HL-60 (cell line): ENCODE measurements around the gene LFNG.

Source experiments
- GABPA ChIP-seq: IDR thresholded peaks from 2 replicates; pipeline ENCODE4 v1.6.1; 2012; ENCODE audit warnings: low read depth
- POLR2AphosphoS5 ChIP-seq: IDR thresholded peaks from 2 replicates; pipeline ENCODE4 v1.6.1; 2012; ENCODE audit warnings: low read depth

GRCh38 chr7:2472739-2473138 lies 46.8 kb upstream of the LFNG start:
- TF ChIP-seq POLR2AphosphoS5 (no peak), GABPA (no peak)
